A549 (cell line): Measurements from ENCODE around the gene CD36.

Experiments
- CEBPB ChIP-seq, 2 experiments: fragments of >200 bp in 1 of 2; sonication (Bioruptor Twin) in 1 of 2; formaldehyde crosslinking in 1 of 2; IDR thresholded peaks; 2 replicates each; pipeline ENCODE4 v1.6.1; 2012 to 2016
- EHF ChIP-seq: fragments of 250-450 bp; sonication (Bioruptor Pico); IDR thresholded peaks from 2 replicates; pipeline ENCODE4 v1.5.0; 2020; ENCODE audit warnings: mild to moderate bottlenecking
- EP300 ChIP-seq, 2 experiments: fragments of >200 bp; sonication (Bioruptor Twin); formaldehyde crosslinking; IDR thresholded peaks; 2 replicates in 1 of 2; 3 replicates in 1 of 2; pipeline ENCODE4 v1.6.1; 2016 to 2017
- GATA3 ChIP-seq: IDR thresholded peaks from 2 replicates; pipeline ENCODE4 v1.6.1; 2012; ENCODE audit warnings: borderline replicate concordance
- KDM5A ChIP-seq: fragments of 200-600 bp; sonication (generic); IDR thresholded peaks from 2 replicates; pipeline ENCODE4 v1.6.1; 2016; ENCODE audit warnings: antibody characterized with exemption, mild to moderate bottlenecking
- POLR2A ChIP-seq: IDR thresholded peaks from 2 replicates; pipeline ENCODE4 v1.6.1; 2012; ENCODE audit warnings: mild to moderate bottlenecking, low read length
- RAD21 ChIP-seq, 2 experiments: fragments of >200 bp in 1 of 2; sonication (Bioruptor Twin) in 1 of 2; formaldehyde crosslinking in 1 of 2; IDR thresholded peaks in 1 of 2; conservative IDR thresholded peaks in 1 of 2; 2 replicates in 1 of 2; 3 replicates in 1 of 2; pipeline ENCODE4 v1.6.1; 2012 to 2018; ENCODE audit warnings: inconsistent platforms in 1 of 2
- REST ChIP-seq: fragments of 200-600 bp; sonication (generic); IDR thresholded peaks from 2 replicates; pipeline ENCODE4 v1.6.1; 2016; ENCODE audit warnings: antibody characterized with exemption, mild to moderate bottlenecking, moderate library complexity
- RNF2 ChIP-seq: fragments of 200-600 bp; sonication (generic); IDR thresholded peaks from 2 replicates; pipeline ENCODE4 v1.6.1; 2016; ENCODE audit warnings: low read depth, mild to moderate bottlenecking, antibody characterized with exemption, moderate library complexity, borderline replicate concordance
- SMC3 ChIP-seq: fragments of >200 bp; sonication (Bioruptor Twin); formaldehyde crosslinking; IDR thresholded peaks from 3 replicates; pipeline ENCODE4 v1.6.1; 2018; ENCODE audit warnings: inconsistent platforms
- ZNF302 ChIP-seq: fragments of 250-450 bp; sonication (Bioruptor Pico); IDR thresholded peaks from 2 replicates; pipeline ENCODE4 v1.9.0; 2021; ENCODE audit warnings: inconsistent platforms, mild to moderate bottlenecking, moderate library complexity
- ZSCAN20 ChIP-seq: fragments of 250-450 bp; sonication (Bioruptor Pico); IDR thresholded peaks from 2 replicates; pipeline ENCODE4 v1.8.0; 2022; ENCODE audit warnings: mild to moderate bottlenecking, moderate library complexity
- TF ChIP-seq, protein P1 (sequence below): fragments of >200 bp; sonication (Bioruptor Twin); formaldehyde crosslinking; IDR thresholded peaks from 3 replicates; pipeline ENCODE4 v1.5.1; 2016

- TF ChIP-seq, protein P1, sequence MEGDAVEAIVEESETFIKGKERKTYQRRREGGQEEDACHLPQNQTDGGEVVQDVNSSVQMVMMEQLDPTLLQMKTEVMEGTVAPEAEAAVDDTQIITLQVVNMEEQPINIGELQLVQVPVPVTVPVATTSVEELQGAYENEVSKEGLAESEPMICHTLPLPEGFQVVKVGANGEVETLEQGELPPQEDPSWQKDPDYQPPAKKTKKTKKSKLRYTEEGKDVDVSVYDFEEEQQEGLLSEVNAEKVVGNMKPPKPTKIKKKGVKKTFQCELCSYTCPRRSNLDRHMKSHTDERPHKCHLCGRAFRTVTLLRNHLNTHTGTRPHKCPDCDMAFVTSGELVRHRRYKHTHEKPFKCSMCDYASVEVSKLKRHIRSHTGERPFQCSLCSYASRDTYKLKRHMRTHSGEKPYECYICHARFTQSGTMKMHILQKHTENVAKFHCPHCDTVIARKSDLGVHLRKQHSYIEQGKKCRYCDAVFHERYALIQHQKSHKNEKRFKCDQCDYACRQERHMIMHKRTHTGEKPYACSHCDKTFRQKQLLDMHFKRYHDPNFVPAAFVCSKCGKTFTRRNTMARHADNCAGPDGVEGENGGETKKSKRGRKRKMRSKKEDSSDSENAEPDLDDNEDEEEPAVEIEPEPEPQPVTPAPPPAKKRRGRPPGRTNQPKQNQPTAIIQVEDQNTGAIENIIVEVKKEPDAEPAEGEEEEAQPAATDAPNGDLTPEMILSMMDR, result no peak
- TF ChIP-seq ZSCAN20 (CRISPR knock-in tag) (no peak), POLR2A (no peak), CEBPB (IDR thresholded peaks at IDR 0.05) (no peak), SMC3 (no peak), EHF (CRISPR knock-in tag) (no peak), EP300 (IDR thresholded peaks at IDR 0.05) (no peak), RAD21 (conservative IDR thresholded peaks at IDR 0.05 in 1 of 2, IDR thresholded peaks at IDR 0.05 in 1 of 2) (no peak), KDM5A (no peak), REST (no peak), RNF2 (no peak), GATA3 (no peak), ZNF302 (CRISPR knock-in tag) (no peak)
Observed at GRCh38 chr7:80591654-80592053, 46.8 kb upstream of the CD36 start.
